ENCODE results near the gene CHPT1.

Gene CHPT1

DNA sequence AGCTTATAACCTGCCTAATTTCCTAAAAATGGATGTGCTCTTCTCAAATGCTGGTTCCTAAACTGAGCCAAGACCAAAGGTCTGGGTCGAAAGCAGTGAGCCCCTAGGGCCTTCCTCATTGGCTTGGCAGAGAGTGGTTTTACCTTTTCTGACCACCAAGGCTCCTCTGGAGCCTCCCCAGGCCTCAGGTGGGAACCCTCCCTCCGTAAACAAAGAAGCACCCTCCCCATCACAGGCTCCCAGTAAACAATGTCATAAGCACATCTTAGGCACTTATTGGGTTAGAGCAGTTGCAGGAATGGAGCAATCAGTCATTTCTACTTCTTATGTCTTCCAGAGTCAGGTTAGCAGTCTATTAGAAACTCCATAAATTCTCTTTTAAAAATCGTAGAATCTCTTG is 6.0 kb downstream of the CHPT1 start:
- H3K9me3 ChIP-seq (replicated peaks; ENCODE audit: low read length) = no peaks in the 10 kb centered on the region
- H3K9ac ChIP-seq (ENCODE audit: low read depth, low read length) = no peak overlapping the region
- H3K27me3 ChIP-seq (ENCODE audit: control insufficient read depth, insufficient read depth, low read length) = no peaks in the 10 kb centered on the region
- no peaks in the 10 kb centered on the region for H3K36me3 ChIP-seq (ENCODE audit: insufficient read depth, low read length)
- H3K4me1 ChIP-seq (ENCODE audit: control insufficient read depth, insufficient read depth, low read length) = peaks cover 9% of the 10 kb centered on the region
- no peak overlapping the region for H3K4me3 ChIP-seq (ENCODE audit: low read length)
- H3K4me2 ChIP-seq (ENCODE audit: low read length) = no peak overlapping the region

DNA sequence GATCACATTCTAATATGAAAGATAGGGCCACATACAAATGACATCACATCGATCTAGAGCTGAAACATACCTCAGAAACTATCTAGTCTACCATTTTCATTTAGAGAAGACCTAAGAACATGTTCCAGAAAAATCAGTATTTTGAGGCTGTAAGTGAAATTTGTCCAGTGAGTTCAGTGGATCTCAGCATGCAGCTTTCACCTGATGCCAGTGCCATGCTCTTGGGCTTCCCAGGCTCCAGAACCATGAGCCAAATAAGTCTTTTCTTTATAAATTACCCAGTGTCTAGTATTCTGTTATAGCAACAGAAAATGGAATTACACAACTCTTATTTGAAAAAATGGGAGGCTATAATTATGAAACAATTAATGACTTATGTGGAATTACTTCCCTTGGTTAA is 9.0 kb downstream of the CHPT1 start:
- no peak overlapping the region for H3K4me2 ChIP-seq (ENCODE audit: low read length)
- no peaks in the 10 kb centered on the region for H3K9me3 ChIP-seq (replicated peaks; ENCODE audit: low read length)
- no peak overlapping the region for H3K4me3 ChIP-seq (ENCODE audit: low read length)

DNA sequence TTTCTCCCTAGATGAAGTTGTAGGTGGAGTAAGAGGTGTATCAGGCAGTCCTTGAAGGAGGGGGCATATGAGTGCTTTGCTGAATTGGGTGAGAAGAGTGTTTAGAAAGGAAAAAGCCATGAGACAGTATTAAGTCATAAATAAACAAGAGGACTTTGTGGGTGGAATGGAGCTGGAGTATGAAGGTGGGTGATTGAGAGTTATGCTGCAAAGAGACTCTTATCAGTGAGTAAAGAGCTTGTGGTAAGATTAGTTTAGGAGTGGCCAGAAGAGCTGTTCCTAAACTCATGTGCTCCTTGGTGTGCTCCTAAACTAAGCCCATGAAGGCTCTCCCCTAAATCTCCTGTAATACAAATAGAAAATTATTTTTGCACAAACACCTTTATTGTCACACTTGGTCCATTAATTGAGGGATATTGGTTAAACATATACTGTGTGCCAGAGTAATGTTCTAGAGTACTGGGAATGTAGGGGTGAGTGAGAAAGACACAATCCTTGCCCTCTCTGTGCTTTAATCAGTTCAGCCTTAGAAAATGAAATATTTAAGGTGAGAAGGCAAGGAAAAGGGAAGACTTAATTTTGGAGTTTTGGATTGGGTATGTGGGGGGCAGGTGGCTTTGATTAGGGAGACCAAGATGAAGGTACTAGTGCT is 9.8 kb downstream of the CHPT1 start:
- Histone ChIP-seq H3K9ac (ENCODE audit: low read depth, low read length) (no peak overlapping the region), H3K4me2 (ENCODE audit: low read length) (no peak overlapping the region), H3K36me3 (ENCODE audit: insufficient read depth, low read length) (no peaks in the 10 kb centered on the region), H3K27me3 (ENCODE audit: control insufficient read depth, insufficient read depth, low read length) (no peaks in the 10 kb centered on the region), H3K4me1 (ENCODE audit: control insufficient read depth, insufficient read depth, low read length) (no peaks in the 10 kb centered on the region), H3K9me3 (replicated peaks; ENCODE audit: low read length) (no peaks in the 10 kb centered on the region), H3K4me3 (ENCODE audit: low read length) (no peak overlapping the region)

More for the DNA sequence above, 9.0 kb downstream of the CHPT1 start:
- Histone ChIP-seq H3K9ac (ENCODE audit: low read depth, low read length) (no peak overlapping the region), H3K27me3 (ENCODE audit: control insufficient read depth, insufficient read depth, low read length) (no peaks in the 10 kb centered on the region), H3K4me1 (ENCODE audit: control insufficient read depth, insufficient read depth, low read length) (no peaks in the 10 kb centered on the region), H3K36me3 (ENCODE audit: insufficient read depth, low read length) (no peaks in the 10 kb centered on the region)

DNA sequence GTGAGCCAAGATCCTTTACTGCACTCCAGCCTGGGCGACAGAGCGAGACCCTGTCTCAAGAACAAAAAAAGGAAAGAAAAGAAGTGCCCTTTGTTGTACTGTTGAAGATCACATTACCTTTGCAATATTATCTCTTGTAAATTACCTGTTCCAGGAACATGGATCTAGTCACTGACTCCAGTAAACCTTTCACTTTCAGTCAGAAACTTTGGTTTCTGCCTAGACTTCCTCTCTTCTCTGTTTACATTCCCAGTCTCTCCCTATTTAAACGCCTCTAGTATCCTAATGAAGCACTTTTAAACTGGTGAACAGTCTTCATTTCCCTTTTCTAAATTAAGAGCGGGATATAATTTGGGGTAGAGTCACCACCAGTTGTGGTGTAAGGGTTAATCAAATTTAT is 12.8 kb downstream of the CHPT1 start:
- H3K9ac ChIP-seq (ENCODE audit: low read depth, low read length) = no peak overlapping the region

DNA sequence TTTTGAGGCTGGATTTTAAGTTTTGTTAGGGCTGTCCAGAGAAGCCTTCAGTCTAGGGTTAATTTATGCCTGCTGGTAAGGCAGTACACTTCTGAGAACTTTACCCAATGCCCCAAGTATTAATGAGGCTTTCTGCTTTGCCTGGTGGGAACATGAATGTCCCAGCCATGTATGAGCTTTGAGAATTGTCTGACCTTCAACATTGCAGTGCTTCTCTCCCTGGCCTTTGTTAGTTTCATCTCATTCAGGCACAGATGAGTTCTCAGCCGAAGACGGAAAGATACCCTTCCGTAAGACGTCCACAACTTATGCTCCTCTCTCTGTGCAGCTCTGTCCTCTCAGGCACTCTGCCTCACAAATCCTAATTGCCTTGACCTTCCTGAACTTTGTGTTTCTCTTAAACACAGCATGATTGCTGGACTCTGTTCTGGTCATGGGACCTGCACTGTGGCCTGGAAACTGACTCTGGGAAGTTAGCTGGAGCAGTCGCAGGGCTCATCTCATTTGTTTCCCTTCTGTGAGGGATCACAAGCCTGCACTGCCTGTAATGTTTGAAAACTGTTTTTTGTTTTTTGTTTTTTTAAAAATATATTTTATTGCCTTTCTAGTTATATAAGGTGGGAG is 15.7 kb downstream of the CHPT1 start:
- H3K4me3 ChIP-seq (ENCODE audit: low read length) = no peak overlapping the region
- H3K27me3 ChIP-seq (ENCODE audit: control insufficient read depth, insufficient read depth, low read length) = no peaks in the 10 kb centered on the region
- no peak overlapping the region for H3K9ac ChIP-seq (ENCODE audit: low read depth, low read length)
- no peaks in the 10 kb centered on the region for H3K9me3 ChIP-seq (replicated peaks; ENCODE audit: low read length)
- no peaks in the 10 kb centered on the region for H3K36me3 ChIP-seq (ENCODE audit: insufficient read depth, low read length)
- peaks cover 7% of the 10 kb centered on the region for H3K4me1 ChIP-seq (ENCODE audit: control insufficient read depth, insufficient read depth, low read length)
- H3K4me2 ChIP-seq (ENCODE audit: low read length) = peak overlapping the region; percentile 57

More for the DNA sequence above, 12.8 kb downstream of the CHPT1 start:
- no peaks in the 10 kb centered on the region for H3K36me3 ChIP-seq (ENCODE audit: insufficient read depth, low read length)
- H3K9me3 ChIP-seq (replicated peaks; ENCODE audit: low read length) = no peaks in the 10 kb centered on the region
- no peak overlapping the region for H3K4me3 ChIP-seq (ENCODE audit: low read length)
- no peaks in the 10 kb centered on the region for H3K27me3 ChIP-seq (ENCODE audit: control insufficient read depth, insufficient read depth, low read length)
- peaks cover 7% of the 10 kb centered on the region for H3K4me1 ChIP-seq (ENCODE audit: control insufficient read depth, insufficient read depth, low read length)
- H3K4me2 ChIP-seq (ENCODE audit: low read length) = no peak overlapping the region

DNA sequence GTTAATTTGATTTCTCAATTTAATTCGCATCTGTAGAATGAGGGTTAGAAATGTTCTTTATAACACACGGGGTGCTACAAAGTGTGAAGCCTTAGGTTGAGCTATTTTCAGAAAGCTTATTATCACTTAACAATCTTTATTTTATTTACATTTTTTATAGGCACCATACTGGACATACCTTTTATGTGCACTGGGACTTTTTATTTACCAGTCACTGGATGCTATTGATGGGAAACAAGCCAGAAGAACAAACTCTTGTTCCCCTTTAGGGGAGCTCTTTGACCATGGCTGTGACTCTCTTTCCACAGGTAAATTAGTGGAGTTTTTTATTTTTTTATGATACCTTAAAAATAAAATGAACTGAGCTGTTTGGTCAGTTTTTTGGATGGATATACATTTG is 16.5 kb downstream of the CHPT1 start:
- no peaks in the 10 kb centered on the region for H3K36me3 ChIP-seq (ENCODE audit: insufficient read depth, low read length)
- no peak overlapping the region for H3K9ac ChIP-seq (ENCODE audit: low read depth, low read length)
- H3K9me3 ChIP-seq (replicated peaks; ENCODE audit: low read length) = no peaks in the 10 kb centered on the region
- H3K4me2 ChIP-seq (ENCODE audit: low read length) = no peak overlapping the region
- H3K4me3 ChIP-seq (ENCODE audit: low read length) = no peak overlapping the region
- H3K4me1 ChIP-seq (ENCODE audit: control insufficient read depth, insufficient read depth, low read length) = peaks cover 7% of the 10 kb centered on the region
- H3K27me3 ChIP-seq (ENCODE audit: control insufficient read depth, insufficient read depth, low read length) = no peaks in the 10 kb centered on the region

DNA sequence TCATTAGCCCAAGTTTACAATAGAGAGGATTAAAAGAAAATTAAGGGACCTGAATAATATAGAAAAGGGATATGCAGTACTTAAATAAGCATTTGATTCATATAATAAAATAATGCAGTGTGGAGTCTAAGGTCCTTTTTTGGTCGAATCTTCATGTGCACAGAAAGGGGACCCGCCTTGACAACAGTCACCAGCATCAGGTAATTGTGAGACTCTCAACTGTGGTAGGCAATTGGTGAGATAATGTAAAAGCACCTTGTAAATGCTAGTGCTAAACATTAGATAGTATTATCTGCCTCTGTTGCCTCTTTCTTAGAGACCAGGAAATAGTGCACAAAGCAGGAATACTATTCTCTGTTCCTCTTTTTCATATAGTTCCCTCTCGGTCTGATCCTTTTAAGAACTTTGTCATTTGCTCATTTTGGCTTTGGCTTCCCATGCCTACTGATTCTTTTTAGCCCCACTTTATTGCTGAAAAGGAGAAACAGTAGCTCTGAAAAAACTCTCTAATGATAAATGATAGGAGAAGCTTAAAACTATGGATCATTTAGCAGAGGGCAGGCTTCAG is 17.5 kb downstream of the CHPT1 start:
- Histone ChIP-seq H3K27me3 (ENCODE audit: control insufficient read depth, insufficient read depth, low read length) (no peaks in the 10 kb centered on the region), H3K4me2 (ENCODE audit: low read length) (no peak overlapping the region), H3K9me3 (replicated peaks; ENCODE audit: low read length) (no peaks in the 10 kb centered on the region), H3K36me3 (ENCODE audit: insufficient read depth, low read length) (no peaks in the 10 kb centered on the region), H3K4me1 (ENCODE audit: control insufficient read depth, insufficient read depth, low read length) (peaks cover 11% of the 10 kb centered on the region), H3K9ac (ENCODE audit: low read depth, low read length) (no peak overlapping the region), H3K4me3 (ENCODE audit: low read length) (no peak overlapping the region)

DNA sequence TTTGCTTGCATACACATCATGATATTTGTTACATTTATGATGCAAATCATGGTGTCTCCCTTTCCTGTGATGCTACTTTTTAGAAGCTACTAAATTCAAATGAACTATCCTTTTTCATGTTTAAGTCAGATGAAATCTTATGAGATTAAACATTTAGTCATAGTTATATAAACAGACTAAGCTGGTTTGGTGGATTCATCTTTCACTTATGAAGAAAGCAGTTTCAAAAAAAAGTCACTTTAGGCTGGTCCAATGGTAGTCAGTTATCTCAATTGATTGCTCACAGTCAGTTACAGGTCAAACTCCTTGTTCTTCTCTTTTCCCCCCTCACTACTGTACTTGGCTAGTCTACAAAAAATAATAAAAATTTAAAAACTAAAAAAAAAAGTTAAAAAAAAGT is 22.1 kb downstream of the CHPT1 start:
- Histone ChIP-seq H3K27me3 (ENCODE audit: control insufficient read depth, insufficient read depth, low read length) (no peaks in the 10 kb centered on the region), H3K36me3 (ENCODE audit: insufficient read depth, low read length) (peaks cover 3% of the 10 kb centered on the region), H3K4me3 (ENCODE audit: low read length) (no peak overlapping the region), H3K9me3 (replicated peaks; ENCODE audit: low read length) (no peaks in the 10 kb centered on the region), H3K4me1 (ENCODE audit: control insufficient read depth, insufficient read depth, low read length) (peaks cover 5% of the 10 kb centered on the region), H3K9ac (ENCODE audit: low read depth, low read length) (no peak overlapping the region), H3K4me2 (ENCODE audit: low read length) (no peak overlapping the region)

DNA sequence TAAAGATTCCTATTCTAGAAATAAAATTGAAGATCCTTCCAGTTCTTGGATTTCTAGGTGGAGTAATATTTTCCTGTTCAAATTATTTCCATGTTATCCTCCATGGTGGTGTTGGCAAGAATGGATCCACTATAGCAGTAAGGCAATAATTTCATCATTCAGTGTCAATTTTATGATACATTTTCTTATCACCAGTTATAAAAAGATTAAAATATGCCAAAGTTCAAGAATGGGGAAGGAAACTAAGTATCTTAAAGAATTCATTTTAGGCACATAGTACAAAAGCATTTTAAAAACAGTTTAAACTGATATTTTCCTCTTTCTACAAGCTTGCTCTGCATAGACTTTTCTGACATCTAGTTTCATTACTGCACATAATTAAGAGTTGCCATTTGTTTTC is 22.7 kb downstream of the CHPT1 start:
- Histone ChIP-seq H3K27me3 (ENCODE audit: control insufficient read depth, insufficient read depth, low read length) (no peaks in the 10 kb centered on the region), H3K4me3 (ENCODE audit: low read length) (no peak overlapping the region), H3K36me3 (ENCODE audit: insufficient read depth, low read length) (peaks cover 3% of the 10 kb centered on the region), H3K9ac (ENCODE audit: low read depth, low read length) (no peak overlapping the region), H3K4me2 (ENCODE audit: low read length) (no peak overlapping the region), H3K4me1 (ENCODE audit: control insufficient read depth, insufficient read depth, low read length) (peaks cover 5% of the 10 kb centered on the region), H3K9me3 (replicated peaks; ENCODE audit: low read length) (no peaks in the 10 kb centered on the region)

DNA sequence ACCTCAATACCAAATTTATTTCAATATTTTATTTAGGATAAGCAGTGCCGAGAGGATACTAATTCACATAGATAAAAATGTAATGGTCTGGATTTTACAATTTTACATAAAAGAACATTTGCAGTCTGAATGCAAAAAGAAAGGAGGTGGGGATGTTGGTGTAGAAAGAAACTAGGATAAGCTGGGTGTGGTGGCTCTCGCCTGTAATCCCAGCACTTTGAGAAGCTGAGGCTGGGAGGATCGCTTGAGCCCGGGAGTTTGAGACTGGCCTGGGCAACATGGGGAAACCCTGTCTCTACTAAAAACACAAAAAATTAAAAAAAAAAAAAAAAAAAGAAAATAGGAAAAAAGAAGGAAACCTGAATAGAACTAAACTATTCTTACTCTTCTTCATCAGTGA is 25.0 kb downstream of the CHPT1 start:
- H3K4me2 ChIP-seq (ENCODE audit: low read length) = no peak overlapping the region
- H3K36me3 ChIP-seq (ENCODE audit: insufficient read depth, low read length) = peaks cover 3% of the 10 kb centered on the region
- no peaks in the 10 kb centered on the region for H3K9me3 ChIP-seq (replicated peaks; ENCODE audit: low read length)
- no peaks in the 10 kb centered on the region for H3K27me3 ChIP-seq (ENCODE audit: control insufficient read depth, insufficient read depth, low read length)
- no peak overlapping the region for H3K9ac ChIP-seq (ENCODE audit: low read depth, low read length)
- H3K4me3 ChIP-seq (ENCODE audit: low read length) = no peak overlapping the region
- peaks cover 5% of the 10 kb centered on the region for H3K4me1 ChIP-seq (ENCODE audit: control insufficient read depth, insufficient read depth, low read length)

DNA sequence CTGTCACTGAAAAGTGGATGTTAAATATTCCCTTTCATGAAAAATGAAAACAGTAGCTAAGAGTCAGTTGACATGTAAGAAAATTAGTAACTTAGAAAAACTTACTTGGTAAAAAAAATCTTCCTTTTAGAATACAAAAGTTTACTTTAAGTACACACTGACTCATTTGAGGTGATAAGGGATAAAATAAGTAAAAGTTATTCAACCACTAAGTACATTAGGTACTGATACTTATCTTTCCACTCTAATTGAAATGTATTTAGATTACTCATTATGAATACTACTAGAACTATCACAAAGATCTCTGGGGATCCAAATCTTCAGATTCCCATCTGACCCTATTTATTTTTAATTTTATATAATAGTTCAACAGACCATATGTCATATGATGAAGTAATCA is 29.7 kb downstream of the CHPT1 start:
- H3K36me3 ChIP-seq (ENCODE audit: insufficient read depth, low read length) = peaks cover 8% of the 10 kb centered on the region
- no peaks in the 10 kb centered on the region for H3K9me3 ChIP-seq (replicated peaks; ENCODE audit: low read length)
- no peak overlapping the region for H3K4me2 ChIP-seq (ENCODE audit: low read length)
- no peak overlapping the region for H3K9ac ChIP-seq (ENCODE audit: low read depth, low read length)
- H3K4me1 ChIP-seq (ENCODE audit: control insufficient read depth, insufficient read depth, low read length) = no peaks in the 10 kb centered on the region
- H3K27me3 ChIP-seq (ENCODE audit: control insufficient read depth, insufficient read depth, low read length) = no peaks in the 10 kb centered on the region
- H3K4me3 ChIP-seq (ENCODE audit: low read length) = no peak overlapping the region

DNA sequence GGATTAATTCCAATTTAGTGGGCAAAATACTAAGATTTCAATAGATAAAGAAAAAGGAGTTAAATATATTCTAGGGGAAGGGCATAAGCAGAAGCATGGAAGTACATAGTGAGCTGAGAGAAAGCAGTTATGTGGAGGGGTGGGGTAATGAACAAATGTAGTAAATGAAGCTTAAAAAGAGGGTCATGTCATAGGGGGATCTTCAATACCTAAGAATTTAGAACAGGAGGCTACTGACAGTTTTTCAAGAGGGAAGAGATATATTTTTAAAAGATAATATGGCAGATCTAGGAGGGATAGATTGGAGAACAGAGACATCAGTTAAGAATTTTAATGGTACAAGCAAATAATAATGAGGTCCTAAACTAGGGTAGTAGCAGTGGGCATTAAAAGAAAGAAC is 32.4 kb downstream of the CHPT1 start:
- no peak overlapping the region for H3K4me2 ChIP-seq (ENCODE audit: low read length)
- no peak overlapping the region for H3K4me3 ChIP-seq (ENCODE audit: low read length)
- H3K9ac ChIP-seq (ENCODE audit: low read depth, low read length) = no peak overlapping the region
- H3K36me3 ChIP-seq (ENCODE audit: insufficient read depth, low read length) = peaks cover 11% of the 10 kb centered on the region
- no peaks in the 10 kb centered on the region for H3K9me3 ChIP-seq (replicated peaks; ENCODE audit: low read length)
- no peaks in the 10 kb centered on the region for H3K4me1 ChIP-seq (ENCODE audit: control insufficient read depth, insufficient read depth, low read length)
- H3K27me3 ChIP-seq (ENCODE audit: control insufficient read depth, insufficient read depth, low read length) = no peaks in the 10 kb centered on the region
